Measurements from ENCODE around the gene SLC7A10.
"Not testable (repeated sequence)": the region's sequence is repeated elsewhere in the genome, so short reads cannot be mapped to it uniquely, and the experiment has no call there.

The SLC7A10 gene

DNA sequence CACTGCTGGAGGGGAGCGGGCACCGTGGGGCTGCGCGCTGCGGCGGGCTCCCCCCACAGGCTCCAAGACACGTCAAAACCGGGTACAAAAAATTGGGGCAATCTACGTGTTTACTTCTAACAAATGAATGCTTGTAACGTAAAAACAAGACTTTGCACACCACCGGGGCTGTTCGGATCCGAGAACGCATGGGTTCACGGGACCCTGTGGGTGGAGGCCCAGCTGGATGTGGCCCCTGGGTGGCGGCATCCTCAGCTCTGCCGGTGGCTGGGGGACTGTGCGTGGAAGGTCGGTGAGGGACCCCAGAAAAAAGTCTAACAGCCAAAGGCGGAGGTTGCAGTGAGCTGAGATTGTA is 10.3 kb upstream of the SLC7A10 start:
- no peak for DNase-seq

DNA sequence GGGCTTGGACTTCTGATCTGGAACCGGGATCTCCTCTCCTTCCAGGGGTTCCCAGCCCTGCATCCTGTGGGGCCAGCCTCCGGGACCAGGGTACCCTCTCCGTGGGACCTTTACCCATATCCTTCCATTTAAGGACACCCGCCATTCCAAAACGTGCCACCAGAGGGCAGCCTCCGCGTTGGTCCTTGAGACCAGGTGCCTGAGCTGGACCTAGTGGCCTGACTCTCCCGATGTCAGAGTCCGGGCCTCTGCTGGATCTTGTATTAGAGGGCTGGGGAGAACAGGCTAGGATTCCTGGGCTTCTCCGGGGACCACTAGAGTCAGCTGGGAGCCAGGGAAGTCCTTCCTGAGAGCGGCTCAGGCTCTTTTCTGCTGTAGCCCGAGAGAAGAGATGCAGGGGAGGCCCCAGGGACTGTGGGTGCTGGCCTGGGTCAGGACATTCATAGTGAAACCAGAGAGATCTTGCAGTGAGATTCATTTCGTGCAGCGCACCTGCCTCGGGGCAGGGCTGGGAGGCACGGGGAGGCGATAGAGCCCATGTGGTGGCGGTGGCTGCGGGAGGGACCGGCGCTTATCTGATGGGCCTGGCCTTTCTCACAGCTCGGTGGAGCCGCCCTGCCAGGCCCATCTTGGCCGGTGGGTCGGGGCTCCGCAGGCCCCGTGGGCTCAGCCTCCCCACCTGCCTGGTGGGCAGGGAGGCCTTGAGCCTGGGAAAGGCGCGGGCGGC is 9.8 kb upstream of the SLC7A10 start:
- peak; percentile 94 for DNase-seq

DNA sequence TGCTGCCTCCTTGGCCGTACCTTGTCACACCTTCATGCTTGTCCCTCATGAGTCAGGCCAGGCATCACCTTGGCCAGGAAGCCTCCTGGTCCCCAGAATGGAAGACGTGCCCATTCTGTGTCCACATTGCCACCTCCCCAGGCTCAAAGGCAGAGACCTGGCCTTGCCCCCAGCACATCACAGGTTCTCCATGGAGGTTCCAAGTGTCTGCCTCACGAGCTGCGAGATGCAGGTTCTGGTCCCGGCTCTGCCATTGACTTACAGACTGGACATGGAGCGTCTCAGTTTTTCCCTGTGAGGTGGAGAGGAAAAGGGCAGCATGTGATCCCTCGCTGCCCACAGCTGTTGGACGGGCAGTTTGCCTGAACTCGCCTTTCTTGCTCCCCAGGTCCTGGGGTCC is 9.1 kb upstream of the SLC7A10 start:
- DNase-seq, result no peak

DNA sequence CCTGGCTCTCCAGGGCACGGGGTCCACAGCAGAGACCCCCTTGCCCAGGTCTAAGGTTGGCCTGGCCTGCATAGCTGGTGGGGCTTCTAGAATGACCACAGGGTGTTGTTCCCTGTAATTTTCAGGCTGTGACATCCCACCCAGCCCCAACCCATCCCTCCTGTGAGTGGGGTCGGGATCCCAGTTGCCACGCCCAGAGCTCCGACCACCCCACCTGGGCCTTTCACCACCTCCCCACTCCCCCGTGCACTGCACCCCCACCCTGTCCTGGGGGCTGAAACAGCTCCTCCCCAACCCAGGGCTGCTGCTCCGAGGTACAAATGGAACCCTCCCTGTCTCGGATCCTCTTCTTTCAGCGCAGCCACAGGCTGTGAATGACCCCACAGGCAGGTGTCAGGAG is 8.4 kb upstream of the SLC7A10 start:
- DNase-seq, result no peak

DNA sequence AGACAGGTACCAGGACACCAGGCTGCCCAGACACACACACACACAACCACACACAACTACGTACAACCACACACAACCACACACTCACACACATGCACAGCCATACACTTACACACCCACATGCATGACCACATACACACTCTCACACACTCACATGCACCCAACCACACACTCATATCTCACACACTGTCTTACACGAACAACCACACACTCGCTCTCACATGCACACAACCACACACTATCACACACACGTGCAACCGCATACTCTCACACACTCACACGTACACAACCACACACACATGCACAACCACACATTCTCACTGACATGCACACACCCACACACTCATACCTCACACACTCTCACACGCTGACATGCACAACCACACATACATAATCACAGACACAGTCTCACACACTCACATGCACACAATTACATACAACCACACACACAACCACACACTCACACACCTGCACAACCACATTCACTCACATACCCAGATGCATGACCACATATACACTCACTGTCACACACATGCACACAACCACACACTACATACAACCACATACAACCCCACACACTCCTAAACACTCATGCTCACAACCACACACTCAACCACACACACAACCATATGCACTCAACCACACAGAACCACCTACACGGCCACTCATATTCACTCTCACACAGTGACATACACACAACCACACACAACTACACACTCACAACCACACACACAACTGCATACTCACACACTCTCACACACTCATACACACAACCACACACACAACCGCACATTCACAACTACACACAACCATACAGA is 7.6 kb upstream of the SLC7A10 start:
- DNase-seq, result no peak

DNA sequence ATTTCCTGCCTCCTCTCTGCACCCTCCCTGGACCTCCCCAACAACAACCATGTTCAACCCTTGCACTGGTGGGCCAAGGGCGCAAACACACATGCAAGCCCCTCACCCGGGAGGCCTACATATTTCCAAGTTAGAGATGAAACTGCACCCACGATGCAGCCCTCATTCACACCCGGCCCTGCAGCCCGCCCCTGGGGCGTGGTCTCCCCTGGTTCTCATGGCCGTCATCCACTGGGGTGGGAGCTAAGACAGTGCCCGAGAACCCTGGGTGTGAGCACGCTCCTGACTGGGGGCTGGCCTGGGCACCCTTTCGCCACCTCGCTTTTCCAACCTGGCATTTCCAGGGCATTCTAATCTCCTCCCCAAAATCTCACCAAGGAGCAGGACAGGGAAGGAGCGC is 7.0 kb upstream of the SLC7A10 start:
- no peak for DNase-seq

DNA sequence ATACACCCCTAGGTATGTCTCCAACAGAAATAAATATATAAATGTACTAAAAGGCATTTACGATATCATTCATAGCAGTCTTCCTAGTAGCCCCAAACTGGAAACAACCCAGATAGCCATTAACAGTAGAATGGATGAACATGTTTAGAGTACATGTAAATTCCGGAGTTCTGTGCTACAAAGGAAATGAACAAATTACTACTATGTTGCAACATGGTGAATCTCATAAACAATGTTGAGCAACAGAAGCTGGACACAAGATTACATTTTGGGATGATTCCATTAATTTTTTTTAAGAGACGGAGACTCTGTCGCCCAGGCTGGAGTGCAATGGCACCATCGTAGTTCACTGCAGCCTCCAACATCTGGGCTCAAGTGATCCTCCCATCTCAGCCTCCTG is 5.9 kb upstream of the SLC7A10 start:
- no peak for DNase-seq

DNA sequence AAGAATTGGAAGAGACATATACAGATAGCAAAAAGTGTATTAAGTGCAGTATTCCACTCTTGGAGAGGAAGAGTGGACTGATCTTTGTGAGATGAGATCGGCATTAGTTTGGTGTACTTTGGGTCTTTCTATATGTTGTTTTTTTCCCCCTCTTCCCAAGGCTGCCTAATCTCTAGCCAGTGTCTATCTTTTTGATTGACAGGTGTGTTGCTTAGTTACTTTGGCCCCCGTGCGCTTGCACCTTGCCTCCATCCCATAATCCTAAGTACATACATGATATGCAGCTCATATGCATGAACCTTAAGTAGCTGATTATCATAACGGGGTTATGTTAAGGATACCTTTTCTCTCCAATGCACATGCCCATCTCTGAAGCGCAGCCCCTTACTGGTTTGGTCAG is 4.3 kb upstream of the SLC7A10 start:
- no peak for DNase-seq

DNA sequence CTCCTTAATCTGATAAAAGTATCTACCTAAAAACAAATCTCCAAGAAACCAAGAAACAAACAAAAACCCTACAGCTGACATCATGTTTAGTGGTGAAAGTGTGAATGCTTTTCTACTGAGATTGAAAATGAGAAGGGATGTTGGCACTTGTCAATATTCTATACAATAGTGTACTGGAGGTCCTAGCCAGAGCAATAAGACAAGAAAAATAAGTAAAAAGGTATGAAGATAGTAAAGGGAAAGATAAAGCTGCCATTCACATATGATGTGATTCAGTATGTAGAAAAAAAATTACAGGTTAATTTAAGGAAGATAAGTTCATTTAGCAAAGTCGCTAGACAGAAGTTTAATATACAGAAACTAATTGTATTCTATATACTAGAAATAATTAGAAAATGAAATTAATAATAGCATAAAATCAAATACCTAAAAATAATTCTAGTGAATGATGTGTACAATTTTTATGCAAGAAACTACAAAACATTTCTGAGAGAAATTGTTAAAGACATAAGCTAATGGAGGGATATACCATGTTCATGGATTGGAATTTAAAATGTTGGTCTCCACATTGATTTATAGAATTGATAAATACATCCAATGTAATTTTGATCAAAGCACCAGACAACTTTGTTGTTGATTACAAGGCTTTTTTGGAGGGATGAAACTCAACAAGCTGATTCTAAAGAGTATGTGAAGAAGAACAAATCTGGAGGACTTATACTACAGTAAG is 2.4 kb upstream of the SLC7A10 start:
- no peak for DNase-seq

DNA sequence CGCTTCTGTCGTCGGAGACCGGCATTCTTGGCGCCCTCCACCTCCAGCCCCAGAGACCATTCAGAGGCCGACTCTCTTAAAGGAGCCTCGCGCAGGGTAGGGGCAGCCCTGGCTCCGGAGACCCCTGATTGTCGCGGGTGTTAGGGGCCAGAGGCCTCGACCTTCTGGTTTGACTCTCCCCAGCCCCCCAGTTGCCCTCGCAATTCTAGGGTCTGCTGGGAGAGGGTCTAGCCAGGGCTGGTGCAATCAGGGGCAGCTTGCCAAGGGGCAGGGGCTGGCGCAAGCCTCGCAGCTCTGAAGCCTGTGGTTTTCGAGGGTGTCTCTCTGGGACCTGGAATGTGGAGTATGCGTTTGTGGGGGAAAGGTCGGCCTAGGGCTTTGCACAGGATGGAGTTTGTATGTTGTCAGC is 1.6 kb upstream of the SLC7A10 start:
- DNase-seq, result no peak

DNA sequence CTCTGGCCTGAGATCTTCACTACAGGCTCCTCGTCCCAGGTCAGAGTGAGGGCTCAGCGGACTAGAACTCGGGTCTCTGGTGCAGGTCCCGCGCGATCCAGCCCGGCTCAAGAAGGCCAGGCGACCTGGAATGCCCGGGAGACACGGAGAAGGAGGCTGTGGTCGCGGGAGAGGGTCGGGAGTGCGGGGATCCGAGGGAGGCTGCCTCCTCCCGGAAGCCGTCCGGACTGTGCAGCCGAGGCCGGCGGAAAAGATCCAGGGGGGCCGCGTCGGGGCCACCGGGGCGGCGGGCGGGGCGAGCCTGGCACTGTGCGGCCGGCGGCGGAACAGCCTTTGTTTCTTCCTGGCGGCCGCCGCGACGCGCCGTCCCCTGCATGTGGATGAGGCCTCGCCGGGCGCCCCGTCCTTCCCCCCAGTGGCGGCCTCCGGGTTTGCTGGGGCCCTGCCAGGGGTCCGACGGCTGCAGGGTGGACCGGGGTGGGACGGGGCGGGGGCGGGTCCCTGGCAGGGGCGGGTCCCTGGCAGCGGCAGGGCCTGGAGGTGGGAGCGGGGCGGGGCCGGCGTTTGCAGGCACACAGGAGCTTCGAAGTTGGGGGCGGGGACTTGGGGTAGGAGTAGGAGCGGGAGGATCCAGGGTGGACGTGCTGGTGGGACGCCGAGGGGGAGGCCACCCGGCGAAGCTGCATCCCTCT is 1.0 kb upstream of the SLC7A10 start:
- peak; percentile 67 for DNase-seq

DNA sequence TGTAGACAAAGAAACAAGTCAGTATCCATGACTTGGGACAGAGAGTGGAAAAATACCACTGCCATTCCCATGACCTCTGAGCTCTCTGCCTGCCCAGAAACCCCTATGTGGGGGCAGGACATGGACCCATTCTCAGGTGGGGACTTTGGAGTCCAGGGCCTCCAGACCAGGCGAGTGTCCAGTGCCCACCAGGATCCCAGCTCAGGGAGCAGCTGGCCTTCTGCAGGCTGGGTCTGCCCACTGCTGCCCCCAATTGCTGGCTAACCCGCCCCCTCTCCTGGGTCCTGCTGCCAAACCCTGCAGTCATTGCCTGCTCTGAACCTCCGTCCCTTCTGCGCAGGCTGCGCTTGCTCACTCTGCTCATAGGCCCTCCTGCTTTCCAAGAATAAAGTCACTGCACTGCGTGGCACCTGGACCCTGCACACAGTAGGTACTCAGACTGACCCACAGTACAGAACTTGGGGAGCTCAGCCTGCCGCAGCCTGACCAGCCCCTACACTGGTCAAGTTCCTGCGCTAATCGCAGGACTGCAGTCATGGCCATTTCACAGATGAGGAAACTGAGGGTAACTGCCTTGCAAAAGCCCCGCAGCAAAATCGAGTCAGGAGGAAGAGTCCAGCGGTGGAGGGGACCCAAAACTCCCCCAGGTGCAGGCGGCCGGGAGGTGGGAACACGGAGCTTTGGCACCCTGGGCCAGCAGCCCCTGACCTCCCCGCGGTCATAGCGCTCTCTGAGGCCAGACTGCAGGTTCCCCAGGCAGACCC is 774 bp downstream of the SLC7A10 start:
- no peak for DNase-seq

DNA sequence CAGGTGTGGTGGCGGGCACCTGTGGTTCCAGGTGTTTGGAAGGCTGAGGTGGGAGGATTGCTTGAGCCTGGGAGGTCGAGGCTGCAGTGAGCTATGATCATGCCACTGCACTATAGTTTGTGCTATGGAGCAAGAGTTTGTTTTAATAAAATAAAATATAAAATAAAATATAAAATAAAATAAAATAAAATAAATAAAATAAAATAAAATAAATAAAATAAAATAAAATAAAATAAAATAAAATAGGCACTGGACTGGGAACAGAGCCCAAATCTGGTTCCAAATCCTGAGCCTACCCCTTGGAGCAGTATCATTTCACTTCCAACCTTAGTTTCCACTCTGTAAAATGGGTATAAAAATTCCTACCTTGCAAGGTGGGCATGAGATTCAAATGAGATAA is 3.4 kb downstream of the SLC7A10 start:
- DNase-seq, result not testable (repeated sequence)

DNA sequence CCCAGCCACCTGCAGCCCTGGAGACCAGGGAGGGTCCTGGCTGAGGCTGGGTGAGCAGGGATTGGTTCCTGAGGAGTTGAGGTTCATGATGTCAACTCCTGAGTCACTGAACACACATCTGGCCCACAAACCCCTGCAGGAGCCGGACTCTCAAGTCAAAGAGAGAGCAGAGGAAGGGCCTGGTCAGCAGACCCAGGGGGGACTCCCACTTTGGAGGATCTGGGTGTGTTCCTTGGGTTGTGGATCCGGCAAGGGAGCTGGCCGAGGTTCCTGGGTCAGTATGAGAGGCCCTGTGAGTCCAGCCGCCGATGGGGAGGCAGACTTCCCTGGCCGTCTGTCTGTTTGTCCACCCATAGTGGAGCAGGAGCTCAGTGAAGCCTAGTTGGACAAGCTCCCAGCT is 4.0 kb downstream of the SLC7A10 start:
- no peak for DNase-seq

DNA sequence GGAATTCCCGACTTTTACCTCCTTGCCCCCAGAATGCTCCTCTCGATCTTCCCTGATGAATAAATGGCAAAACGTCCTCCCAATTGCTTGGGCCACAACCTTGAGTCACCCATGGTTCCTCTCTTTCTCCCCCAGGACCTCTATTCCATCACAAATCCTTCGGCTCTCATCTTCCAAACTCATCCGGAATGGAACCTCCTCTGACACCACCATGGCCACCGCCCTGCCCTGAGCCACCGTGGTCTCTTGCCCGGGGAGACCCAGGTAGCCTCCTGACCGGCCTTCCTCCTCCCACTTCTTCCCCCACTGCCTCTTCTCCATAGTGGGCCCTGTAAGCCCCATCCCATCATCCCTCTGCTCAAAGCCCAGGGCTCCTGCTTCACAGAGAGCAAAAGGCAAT is 4.9 kb downstream of the SLC7A10 start:
- DNase-seq, result no peak

DNA sequence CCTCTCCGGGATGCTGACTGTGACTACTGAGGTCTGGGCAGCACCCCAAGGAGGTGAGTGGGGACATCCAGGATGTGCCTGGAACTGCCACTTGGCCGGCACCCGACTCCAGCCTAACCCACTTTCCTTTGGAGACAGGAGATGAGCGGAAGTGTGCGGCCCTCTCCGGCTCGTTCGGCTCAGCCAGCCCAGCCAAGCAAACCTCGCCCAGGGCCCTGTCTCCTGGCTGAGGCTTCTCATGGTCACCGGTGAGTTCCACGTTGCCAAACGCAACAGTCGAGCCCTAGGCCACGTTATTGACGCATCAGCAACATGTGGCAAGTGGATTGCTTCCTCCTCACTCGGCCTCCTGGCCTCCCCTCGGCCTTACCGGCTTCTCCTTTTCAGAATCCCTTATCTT is 5.5 kb downstream of the SLC7A10 start:
- no peak for DNase-seq

DNA sequence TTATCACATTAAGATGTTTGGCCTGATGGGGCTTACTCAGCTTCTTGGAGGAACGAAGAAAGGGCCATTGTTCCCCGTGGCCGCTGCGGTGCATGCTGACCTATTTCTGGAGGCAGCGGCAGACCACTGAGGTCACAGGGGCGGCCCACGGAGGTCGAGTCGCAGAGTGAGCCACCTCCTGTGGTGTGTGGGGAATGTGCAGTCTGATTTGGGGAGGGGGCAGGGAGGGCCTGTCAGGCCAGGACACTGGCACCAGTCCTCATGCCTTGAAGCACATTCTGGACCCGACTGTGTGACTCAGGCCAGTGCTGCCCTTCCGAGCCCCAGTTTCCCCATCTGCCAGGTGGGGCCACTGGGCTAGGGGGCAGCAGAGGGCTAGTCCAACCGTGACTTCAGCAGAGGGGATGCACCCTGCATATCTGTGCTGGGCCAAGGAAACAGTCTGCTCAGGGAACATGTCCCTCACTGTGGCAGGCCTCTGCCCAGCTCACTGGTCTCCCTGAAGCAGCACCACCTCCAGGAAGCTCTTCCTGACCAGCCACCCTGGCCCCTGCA is 6.3 kb downstream of the SLC7A10 start:
- DNase-seq, result no peak

DNA sequence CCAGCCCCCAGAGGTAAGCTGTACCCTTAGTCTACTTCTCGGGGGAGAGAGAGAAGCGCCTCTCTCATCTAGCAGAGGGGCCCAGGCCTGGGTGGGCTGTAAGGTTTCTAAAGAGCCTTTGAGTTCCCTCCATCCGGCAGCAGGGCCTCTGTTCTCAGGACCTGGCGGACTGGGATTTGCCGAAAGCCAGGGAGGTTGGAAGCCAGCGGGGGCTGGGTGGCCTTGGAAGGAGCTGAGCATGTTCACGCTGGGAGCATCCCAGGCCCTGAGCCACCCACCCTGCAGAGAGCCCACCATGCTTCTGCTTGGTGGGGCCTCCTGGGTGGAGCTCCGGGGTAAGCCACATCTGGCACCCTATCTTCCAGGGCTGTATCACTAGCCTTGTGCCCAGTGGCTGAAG is 7.8 kb downstream of the SLC7A10 start:
- DNase-seq, result no peak

DNA sequence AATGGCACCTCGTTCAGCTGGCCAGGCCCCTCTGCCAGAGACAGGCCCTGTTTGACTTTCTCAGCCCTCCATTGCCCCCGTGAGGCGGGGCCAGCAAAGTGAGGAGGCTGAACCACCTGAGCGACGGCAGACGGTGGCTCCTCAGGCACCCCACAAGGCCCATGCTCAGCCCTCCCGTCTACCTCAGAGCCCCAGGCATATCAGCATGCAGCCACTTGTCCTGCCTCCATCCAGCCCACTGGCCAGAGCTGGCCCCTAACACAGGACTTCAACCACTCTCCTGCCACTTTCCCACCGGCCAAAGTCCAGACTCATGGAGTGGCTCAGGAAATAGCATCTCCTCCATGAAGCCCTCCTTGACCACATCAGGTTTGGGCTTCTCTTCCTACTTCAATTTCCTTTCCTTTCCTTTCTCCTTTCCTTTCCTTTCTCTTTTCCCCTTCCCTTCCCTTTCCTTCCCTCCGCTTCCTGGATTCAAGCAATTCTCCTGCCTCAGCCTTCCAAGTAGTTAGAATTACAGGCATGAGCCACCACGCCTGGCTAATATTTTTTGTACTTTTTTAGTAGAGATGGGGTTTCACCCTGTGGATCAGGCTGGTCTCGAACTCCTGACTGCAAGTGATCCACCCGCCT is 9.3 kb downstream of the SLC7A10 start:
- no peak for DNase-seq

DNA sequence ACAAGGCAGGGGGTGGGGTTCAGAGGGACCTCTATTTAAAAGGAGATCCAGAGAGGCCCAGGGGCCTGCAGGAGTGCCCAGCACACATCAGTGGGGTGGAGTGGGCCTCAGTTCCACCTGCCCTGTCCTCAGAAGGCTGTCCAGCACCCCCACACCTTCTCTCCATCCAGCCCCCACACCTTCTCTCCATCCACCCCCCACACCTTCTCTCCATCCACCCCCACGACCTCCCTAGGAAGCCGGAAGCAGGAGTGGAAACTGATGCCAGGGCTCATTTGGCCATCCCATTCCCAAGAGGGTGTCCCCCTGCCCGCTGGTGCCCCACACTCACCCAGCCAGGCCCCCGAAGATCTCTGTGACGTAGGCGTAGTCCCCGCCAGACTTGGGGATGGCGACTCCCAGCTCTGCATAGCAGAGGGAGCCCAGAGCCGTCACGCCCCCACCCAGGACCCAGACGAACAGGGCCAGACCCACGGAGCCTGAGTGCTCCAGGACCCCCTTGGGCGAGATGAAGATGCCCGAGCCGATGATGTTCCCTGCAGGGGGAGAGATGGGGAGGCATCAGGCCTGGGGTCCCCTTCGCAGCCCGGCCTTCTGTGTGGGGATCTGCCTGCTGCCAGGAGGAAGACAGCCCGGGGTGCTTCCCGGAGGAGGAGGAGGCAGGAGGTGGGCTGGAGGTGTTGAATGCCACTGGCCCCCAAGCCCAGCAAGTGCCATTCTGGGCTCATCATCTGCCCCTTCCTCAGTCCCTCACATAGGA is 10.0 kb downstream of the SLC7A10 start:
- DNase-seq, result no peak

DNA sequence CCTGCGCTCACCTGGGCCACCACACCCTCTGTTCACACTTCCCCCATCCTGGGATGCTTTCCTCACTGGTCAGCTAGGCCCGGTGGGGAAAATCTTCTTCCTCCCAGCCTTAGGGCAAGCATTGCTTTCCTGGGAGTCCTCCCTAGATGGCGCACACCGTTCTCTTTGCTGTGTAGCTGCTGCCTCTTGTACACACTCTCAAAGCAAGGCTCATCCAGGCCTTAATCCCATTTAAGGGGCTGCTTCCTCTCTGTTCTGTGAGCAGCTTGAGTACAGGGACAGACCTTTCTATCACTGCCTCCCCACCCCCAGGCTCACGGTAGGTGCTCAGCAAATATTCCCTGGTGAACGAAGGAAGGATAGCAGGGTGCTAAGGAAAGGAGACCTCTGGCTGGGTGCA is 11.1 kb downstream of the SLC7A10 start:
- DNase-seq, result no peak

Measured in activated CD8-positive, alpha-beta memory T cell treated with anti-CD3 and anti-CD28 coated beads for 24 hours (primary cell).